ENCODE measurements around the gene PPY.

DNA sequence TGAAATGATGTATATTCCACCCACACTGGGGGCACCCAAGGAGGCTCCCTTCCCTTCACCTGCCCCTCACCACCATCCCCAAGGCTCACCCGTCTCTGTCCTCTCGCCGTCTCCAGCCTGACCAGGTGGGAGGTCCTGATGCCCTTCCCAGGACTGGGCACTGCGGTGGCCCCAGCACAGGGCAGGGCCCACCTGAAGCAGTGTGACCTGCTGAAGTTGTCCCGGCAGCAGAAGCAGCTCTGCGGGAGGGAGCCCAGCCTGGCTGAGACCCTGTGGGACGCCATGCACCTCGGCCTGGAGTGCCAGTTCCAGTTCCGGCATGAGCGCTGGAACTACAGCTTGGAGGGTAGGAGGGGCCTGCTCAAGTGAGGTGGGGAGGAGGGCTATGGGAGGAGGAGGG lies 9.9 kb downstream of the PPY start:
- no peak for TF ChIP-seq CTCF (IDR thresholded peaks at IDR 0.05)
- TF ChIP-seq POLR2AphosphoS5 (IDR thresholded peaks at IDR 0.05; ENCODE audit: low read depth, low read length) = no peak
- TF ChIP-seq REST (IDR thresholded peaks at IDR 0.05; ENCODE audit: insufficient read depth in 1 of 2, low read depth in 2 of 2, low read length in 1 of 2) = no peak
- TF ChIP-seq TCF7L2 (IDR thresholded peaks at IDR 0.05; ENCODE audit: low read depth, low read length) = no peak
- TF ChIP-seq SIN3A (IDR thresholded peaks at IDR 0.05; ENCODE audit: borderline replicate concordance, insufficient read depth, low read depth, low read length) = no peak
